Natural killer cell (primary cell): ENCODE results near the gene SLC24A3. TPM values are rescaled to one million over a fixed set of nuclear protein-coding genes. Genes with fewer than 3 reads are reported as not detected.

Source experiments
- ATAC-seq, 3 donors: fragments of 150-1000 bp in 2 of 3; fragments of 200-7000 bp in 1 of 3; cut with Tn5 transposase; 1 replicate in 1 of 3; 2 replicates in 2 of 3; pipeline ENCODE4 v1.10.0; 2021; ENCODE audit warnings: mild to moderate bottlenecking in 2 of 3, moderate library complexity in 2 of 3
- DNase-seq, 2 donors: peaks; one replicate each; pipeline versions ENCODE4 v3.0.0 to v3.0.0-alpha.2; 2013 to 2021; ENCODE audit warnings: mixed read lengths in 1 of 2
- H3K27ac ChIP-seq: one replicate; pipeline ENCODE4 v1.5.1; 2013; ENCODE audit warnings: mild to moderate bottlenecking, low read length
- H3K27me3 ChIP-seq: one replicate; pipeline ENCODE4 v1.6.1; 2013; ENCODE audit warnings: low read length; ENCODE audit not compliant: control insufficient read depth, insufficient read depth
- H3K36me3 ChIP-seq: one replicate; pipeline ENCODE4 v1.6.1; 2013; ENCODE audit warnings: low read length; ENCODE audit not compliant: control insufficient read depth, insufficient read depth
- H3K4me1 ChIP-seq: one replicate; pipeline ENCODE4 v1.6.1; 2013; ENCODE audit warnings: low read length; ENCODE audit not compliant: control insufficient read depth, insufficient read depth
- H3K4me3 ChIP-seq: one replicate; pipeline ENCODE4 v1.5.1; 2013; ENCODE audit warnings: low read length
- H3K9me3 ChIP-seq: one replicate; pipeline ENCODE4 v1.6.1; 2013; ENCODE audit warnings: low read length; ENCODE audit not compliant: control insufficient read depth, insufficient read depth
- H3K27ac Mint-ChIP-seq, 2 donors: one replicate each; pipeline ENCODE4 v1.8.0; 2022; ENCODE audit warnings: mild to moderate bottlenecking in 2 of 2, mixed read lengths in 2 of 2, moderate library complexity in 1 of 2
- H3K27me3 Mint-ChIP-seq, 2 donors: one replicate each; pipeline ENCODE4 v1.8.0; 2022; ENCODE audit warnings: low read depth in 2 of 2, mixed read lengths in 2 of 2
- H3K36me3 Mint-ChIP-seq: one replicate; pipeline ENCODE4 v1.8.0; 2022; ENCODE audit warnings: mixed read lengths
- H3K4me1 Mint-ChIP-seq, 2 donors: one replicate each; pipeline ENCODE4 v1.8.0; 2022; ENCODE audit warnings: mixed read lengths in 2 of 2
- H3K4me3 Mint-ChIP-seq: one replicate; pipeline ENCODE4 v1.8.0; 2022; ENCODE audit warnings: mild to moderate bottlenecking, moderate library complexity, mixed read lengths
- H3K9me3 Mint-ChIP-seq, 2 donors: one replicate each; pipeline ENCODE4 v1.8.0; 2022; ENCODE audit warnings: mixed read lengths in 2 of 2
- CTCF ChIP-seq: fragments of 200-600 bp; IDR thresholded peaks from one replicate; pipeline ENCODE4 v1.8.0; 2022; ENCODE audit warnings: antibody characterized with exemption
- WGBS: methylation state at CpG from one replicate; pipeline ENCODE4 v1.1.7; 2013; ENCODE audit warnings: missing lambda C conversion rate; ENCODE audit not compliant: insufficient coverage; 5-methylcytosine and 5-hydroxymethylcytosine counted together
- intact Hi-C: fragments of 100-400 bp; cut with micrococcal nuclease; formaldehyde crosslinking; loops from one replicate; pipeline ENCODE4 v1.14.2; 2022
- total RNA-seq, 4 donors: library from RNA; stranded (reverse); fragments of 120-200 nt in 1 of 4; gene quantifications; one replicate each; pipeline versions ENCODE4 v1.2.3 to v1.2.4, GENCODE V29; 2013 to 2022

SLC24A3 gene
- total RNA-seq, 3 donors from 2014 or later (not counting 1 experiment from before 2014, with no cell fraction given): 0.09 to 5.5 (median 0.99) TPM

GRCh38 chr20:19301843-19302242 lies 89.4 kb downstream of the SLC24A3 start:
- no peak overlapping the region for H3K4me3 ChIP-seq
- no peaks in the 10 kb centered on the region for H3K36me3 ChIP-seq
- Mint-ChIP-seq H3K4me1 (peaks cover 0 to 4% of the 10 kb centered on the region in 2 donors), H3K36me3 (no peaks in the 10 kb centered on the region), H3K9me3 (peaks cover 0 to 2% of the 10 kb centered on the region in 2 donors), H3K27ac (no peak overlapping the region), H3K4me3 (no peak overlapping the region), H3K27me3 (peaks cover 14 to 17% of the 10 kb centered on the region in 2 donors)
- no peak overlapping the region for H3K27ac ChIP-seq
- WGBS: 89% methylated on average over 2 of the region's 2 CpGs
- peaks cover 3% of the 10 kb centered on the region for H3K9me3 ChIP-seq
- no peak for TF ChIP-seq CTCF
- no peaks in the 10 kb centered on the region for H3K4me1 ChIP-seq
- intact Hi-C loops: no loop called here
- no peak for ATAC-seq
- no peaks in the 10 kb centered on the region for H3K27me3 ChIP-seq
- DNase-seq: no peak

GRCh38 chr20:19302714-19303113 lies 90.3 kb downstream of the SLC24A3 start:
- H3K4me1 Mint-ChIP-seq: peaks cover 0 to 4% of the 10 kb centered on the region in 2 donors
- no peak for TF ChIP-seq CTCF
- H3K36me3 Mint-ChIP-seq: no peaks in the 10 kb centered on the region
- Histone ChIP-seq H3K27me3 (no peaks in the 10 kb centered on the region), H3K4me3 (no peak overlapping the region), H3K36me3 (no peaks in the 10 kb centered on the region), H3K4me1 (no peaks in the 10 kb centered on the region), H3K27ac (no peak overlapping the region), H3K9me3 (peaks cover 3% of the 10 kb centered on the region)
- peaks cover 0 to 2% of the 10 kb centered on the region in 2 donors for H3K9me3 Mint-ChIP-seq
- H3K4me3 Mint-ChIP-seq: no peak overlapping the region
- DNase-seq (no peak), ATAC-seq (no peak)
- 60% methylated on average over 2 of the region's 3 CpGs for WGBS
- H3K27ac Mint-ChIP-seq: no peak overlapping the region
- H3K27me3 Mint-ChIP-seq: peaks cover 8 to 9% of the 10 kb centered on the region in 2 donors
- intact Hi-C loops: no loop called here

- intact Hi-C loops: no loop called here
- Mint-ChIP-seq H3K9me3 (no peaks in the 10 kb centered on the region), H3K4me1 (peaks cover 0 to 4% of the 10 kb centered on the region in 2 donors), H3K36me3 (no peaks in the 10 kb centered on the region), H3K27me3 (peaks cover 0 to 5% of the 10 kb centered on the region in 2 donors), H3K27ac (no peak overlapping the region), H3K4me3 (no peak overlapping the region)
- WGBS: 100% methylated on average over 1 of the region's 5 CpGs
- Histone ChIP-seq H3K9me3 (peaks cover 3% of the 10 kb centered on the region), H3K4me3 (no peak overlapping the region), H3K27me3 (no peaks in the 10 kb centered on the region), H3K27ac (no peak overlapping the region), H3K36me3 (no peaks in the 10 kb centered on the region), H3K4me1 (no peaks in the 10 kb centered on the region)
- TF ChIP-seq CTCF: no peak
- ATAC-seq (peak in 1 of 3 donors; percentile 50), DNase-seq (no peak)
Observed at GRCh38 chr20:19304389-19304788, 91.9 kb downstream of the SLC24A3 start.

- WGBS: 61% methylated on average over 3 of the region's 3 CpGs
- H3K27ac Mint-ChIP-seq: no peak overlapping the region
Observed at GRCh38 chr20:19304886-19305415, 92.5 kb downstream of the SLC24A3 start.

More at GRCh38 chr20:19304886-19305415, 92.5 kb downstream of the SLC24A3 start:
- DNase-seq (no peak), ATAC-seq (no peak)
- Mint-ChIP-seq H3K4me1 (peaks cover 0 to 4% of the 10 kb centered on the region in 2 donors), H3K4me3 (no peak overlapping the region), H3K36me3 (no peaks in the 10 kb centered on the region), H3K9me3 (no peaks in the 10 kb centered on the region), H3K27me3 (peaks cover 0 to 5% of the 10 kb centered on the region in 2 donors)
- Histone ChIP-seq H3K27me3 (no peaks in the 10 kb centered on the region), H3K4me1 (no peaks in the 10 kb centered on the region), H3K36me3 (no peaks in the 10 kb centered on the region), H3K27ac (no peak overlapping the region), H3K9me3 (peaks cover 3% of the 10 kb centered on the region), H3K4me3 (no peak overlapping the region)
- no peak for TF ChIP-seq CTCF
- intact Hi-C loops: no loop called here
